HG02870 (cell line): ENCODE results near the gene CHRNA7.
A peak's percentile ranks its signal among the peaks of the same experiment; 100 is the strongest.

Experiments used
- ATAC-seq: cut with Tn5 transposase; IDR thresholded peaks from one replicate; pipeline ENCODE4 v1.9.1; 2021; ENCODE audit warnings: mild to moderate bottlenecking, moderate library complexity; ENCODE audit not compliant: unreplicated experiment

Gene CHRNA7

DNA sequence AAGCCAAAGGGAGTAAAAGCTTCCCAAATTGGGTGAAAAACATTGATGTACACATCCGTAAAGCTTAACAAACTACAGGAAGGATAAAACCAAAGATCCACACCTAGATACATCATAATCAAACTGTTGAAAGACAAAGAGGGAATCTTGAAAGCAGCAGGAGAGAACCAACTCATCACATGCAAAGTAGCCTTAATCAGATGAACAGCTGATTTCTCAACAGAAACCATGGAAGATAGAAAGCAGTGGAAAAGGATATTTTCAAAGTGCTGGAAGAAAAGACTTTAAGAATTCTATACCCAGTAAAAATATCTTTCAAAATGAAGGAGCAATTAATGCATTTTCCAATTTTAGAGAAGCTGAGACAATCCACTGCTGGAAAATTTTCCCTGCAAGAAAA, 36.8 kb downstream of the CHRNA7 start:
- no peak for ATAC-seq

DNA sequence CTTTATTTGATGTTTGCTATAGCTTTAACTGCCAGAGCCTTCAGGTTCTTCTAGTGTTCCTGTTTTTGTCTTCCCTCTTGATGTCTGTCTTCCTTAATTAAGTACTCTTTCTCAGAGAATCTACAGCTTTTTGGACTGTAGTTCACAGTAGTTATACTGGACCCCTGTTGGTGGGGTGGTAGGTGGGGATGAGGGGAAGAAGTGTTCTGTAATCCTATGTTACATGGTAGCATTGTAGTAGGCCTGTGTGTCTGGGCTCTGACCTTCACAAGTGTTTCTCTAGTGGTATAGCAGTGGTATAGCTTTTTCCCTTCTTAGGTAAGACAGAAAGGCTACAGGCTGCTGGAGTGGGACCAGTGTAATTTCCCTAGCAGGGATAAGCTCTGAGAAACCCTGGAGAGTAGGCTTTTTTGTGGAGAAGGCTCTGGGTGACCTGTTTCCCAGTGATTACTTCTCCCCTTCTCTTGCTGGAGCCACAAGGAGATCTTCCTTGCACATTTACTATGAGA, 59.6 kb downstream of the CHRNA7 start:
- no peak for ATAC-seq

DNA sequence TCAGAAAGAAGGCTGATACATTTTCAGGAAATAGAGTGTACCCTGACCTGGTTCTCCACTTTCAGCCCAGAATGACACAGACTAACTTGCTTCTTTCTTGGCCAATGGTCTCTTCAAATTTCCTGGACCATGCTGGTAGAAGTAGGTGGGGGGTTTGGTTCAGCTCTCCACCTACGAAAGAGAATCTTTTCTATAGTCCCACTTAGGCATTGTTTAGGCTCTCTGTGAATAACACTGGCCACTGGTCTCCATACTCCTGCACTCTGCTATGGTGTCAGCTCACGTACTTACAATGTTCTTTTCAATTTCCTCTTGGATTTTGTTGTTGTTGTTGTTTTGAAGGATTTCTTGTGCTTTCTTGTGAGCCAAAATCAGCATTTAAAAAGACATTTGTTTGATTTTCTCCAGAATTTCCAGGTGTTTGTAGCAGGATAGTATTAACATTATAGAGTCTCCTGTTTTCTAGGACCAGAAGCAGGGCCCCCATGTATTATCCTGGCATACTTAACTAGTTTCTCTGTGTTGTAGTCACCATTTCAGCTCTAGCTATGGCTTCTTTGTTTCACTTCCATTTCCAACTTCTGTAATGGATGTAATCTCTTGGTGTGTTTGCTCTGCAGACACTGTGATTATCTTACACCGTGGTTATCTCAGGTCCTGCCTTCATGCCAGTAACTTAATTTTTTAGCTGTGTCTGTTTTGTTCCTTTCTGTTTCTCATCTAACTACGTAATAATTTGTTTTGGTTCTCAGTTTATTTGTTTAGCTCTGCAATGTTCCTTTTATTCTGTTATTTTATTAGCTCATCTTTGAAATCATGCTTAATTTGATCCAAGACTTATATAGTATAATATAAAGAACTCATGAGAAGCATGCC, 61.4 kb downstream of the CHRNA7 start:
- no peak for ATAC-seq

DNA sequence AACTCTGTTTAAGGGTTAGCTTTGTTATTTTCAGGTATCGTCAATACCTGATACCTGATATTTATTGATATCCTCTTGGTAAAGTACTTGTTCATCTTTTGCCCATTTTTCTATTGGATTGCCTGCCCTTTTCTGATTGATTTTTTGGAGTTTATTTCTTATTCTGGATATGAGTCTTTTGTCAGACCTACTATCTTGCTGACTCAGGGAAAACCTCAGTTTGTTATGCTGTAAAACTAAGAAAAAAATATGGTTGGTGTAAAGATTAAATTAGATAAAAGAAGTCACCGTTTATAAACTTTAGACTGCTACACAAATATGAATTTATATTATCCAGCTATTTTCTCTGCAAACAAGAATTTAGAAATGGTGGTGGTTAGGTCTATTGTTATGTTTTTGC, 65.9 kb downstream of the CHRNA7 start:
- ATAC-seq, result no peak

DNA sequence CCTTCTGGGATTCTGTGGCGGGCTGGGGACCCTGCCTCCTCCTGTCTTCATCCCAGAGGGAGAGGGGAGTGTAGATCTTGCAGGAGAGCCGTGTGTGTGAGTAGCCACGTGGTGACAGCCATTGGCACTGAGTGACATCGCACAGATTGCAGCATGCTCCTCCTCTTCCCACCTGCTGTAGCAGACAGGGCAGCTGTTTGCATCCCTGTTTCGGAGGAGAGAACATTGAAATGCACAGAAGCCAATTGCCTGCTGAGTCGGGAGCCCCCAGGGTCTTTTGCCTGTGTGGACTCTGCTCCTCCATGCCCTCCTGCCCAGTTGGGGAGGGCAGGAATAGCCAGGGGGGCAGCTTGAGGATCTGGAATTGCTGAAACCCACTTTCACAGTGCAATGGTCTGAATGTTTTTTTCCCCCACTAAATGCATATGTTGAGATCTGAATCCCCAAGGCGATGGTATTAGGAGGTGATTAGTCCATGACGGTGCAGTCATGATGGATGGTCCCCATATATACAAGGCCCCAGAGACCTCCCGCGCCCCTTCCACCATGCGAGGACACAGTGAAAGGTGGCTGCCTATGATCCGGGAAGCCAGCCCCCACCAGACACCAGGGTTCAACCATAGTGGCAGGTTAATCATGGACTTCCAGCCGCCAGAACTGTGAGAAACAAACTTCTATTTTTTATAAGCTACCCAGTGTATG, 66.8 kb downstream of the CHRNA7 start:
- no peak for ATAC-seq

DNA sequence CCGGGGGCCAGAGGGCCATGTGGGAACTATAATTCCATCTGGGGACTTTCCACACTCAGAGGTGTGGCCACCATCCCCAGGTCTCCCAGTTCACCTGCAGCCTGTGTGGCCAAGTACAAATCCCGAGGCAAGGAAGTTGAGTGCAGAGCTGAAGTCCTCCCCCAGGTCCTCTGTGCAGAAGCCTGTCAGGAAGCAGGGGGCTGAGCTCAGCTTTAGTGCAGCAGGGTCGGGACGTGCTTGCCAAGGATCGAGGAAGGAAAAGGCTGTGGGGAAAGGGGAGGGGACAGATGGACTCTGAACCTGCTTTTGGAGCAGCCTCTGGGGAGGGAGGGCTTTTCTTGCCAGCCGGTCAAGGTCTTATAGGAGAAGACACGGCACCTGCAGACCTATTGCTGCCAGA, 67.7 kb downstream of the CHRNA7 start:
- no peak for ATAC-seq

DNA sequence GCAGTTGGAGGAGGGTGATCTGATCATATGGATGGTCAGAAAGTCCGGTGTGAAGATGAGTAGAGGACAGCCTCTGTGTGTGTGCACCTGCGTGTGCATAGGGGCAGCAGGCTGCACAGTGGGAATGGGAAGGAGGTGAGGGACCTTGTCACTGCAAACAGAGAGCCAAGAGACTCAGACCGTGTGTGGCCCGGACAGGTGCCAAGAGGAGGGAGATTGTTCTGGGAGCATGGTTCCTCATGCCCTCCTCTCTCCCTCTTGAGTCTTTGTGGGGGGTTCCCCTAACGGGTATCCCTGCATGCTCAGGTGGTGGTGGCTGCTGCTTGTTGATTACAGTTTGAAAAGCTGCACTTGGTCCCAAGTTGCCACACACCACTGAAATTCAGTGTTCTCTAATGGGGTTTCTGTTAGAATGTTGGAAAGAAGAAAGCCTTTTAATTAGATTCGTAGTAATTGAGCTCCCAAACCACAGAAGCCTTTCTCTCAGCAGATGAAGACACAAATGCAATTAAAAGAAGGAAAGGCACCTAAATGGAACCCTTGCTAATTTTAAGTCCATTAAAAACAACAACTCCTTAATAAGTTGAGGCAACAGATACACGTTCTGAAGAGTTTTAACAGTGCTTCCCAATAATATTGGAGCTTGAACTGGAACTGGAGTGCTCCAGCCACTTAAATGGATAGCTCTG, 68.9 kb downstream of the CHRNA7 start:
- no peak for ATAC-seq

DNA sequence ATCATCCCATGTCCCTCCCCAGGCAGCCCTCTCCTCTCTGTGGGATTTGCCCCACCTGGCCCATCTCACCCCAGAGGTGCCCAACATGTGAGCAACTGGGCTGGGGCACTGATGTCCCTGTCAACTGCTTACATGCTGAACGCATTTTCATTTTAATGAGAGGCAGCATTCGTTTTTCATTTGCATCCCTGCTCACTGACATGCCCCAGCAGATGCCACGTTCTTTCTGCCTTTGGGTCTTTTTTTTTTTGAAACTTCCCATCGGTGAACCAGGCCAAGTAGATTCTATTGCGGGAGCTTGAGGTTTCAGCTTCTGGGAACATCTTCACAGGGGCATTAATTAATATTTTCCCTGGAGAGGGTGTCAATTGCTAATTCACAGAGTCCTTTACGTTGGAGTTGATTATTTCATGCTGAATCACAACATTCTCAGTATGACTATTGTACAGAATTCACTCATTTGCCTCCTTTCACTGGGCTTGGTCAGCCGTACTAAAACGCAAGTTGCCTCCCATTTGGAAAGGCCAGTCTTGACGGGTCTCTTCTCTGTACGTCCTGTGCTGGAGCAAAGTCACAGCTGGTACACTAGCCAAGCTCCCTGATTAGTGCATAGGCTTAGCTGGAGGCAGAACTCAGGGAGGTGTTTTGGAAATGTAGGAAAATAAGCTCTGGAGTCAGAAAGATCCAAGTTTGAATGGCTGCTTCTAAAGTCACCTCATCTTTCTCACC, 69.8 kb downstream of the CHRNA7 start:
- ATAC-seq, result peak; percentile 71

DNA sequence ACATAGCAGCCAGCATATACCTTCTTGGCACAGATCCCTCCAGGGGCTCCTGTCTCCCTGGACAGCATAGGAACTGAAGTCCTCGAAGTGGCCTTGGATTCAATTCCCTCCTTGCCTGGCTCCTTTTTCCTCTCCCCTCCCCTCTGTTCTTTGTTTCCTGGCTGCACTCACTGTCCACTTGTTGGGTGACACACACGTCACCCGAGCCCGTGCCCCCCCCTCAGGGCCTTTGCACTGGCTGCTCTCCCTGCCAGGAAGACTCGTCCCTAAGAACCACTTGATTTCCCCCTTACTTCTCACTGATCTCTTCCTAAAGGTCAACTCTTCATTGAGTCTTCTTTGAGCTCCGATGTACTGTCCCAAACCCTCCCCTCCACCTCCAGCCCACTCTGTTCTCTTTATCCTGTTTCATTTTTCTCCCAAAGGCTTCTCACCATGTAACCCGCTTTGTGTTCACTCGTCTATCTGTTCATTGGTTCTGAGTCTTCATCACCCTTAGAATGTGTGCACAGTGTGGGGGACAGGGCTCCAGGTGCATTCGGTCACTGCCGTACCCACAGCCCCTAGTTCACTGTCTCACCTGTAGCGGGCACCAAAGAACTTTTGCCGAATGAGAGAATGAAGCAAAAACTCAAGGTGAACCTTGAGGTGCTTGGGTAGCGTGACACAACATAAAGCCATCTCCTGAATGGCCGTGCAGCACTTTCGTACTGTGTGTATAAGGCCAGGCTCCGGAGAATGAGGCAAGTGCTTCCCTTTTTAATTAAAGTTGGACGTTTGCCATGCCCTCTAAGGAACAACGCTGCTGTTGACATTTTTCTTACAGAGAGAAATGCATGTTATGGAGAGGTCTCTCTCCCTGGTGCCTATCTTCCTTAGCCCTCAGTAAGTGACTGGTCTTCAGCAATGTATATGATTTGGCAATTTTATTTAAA, 74.0 kb downstream of the CHRNA7 start:
- no peak for ATAC-seq

DNA sequence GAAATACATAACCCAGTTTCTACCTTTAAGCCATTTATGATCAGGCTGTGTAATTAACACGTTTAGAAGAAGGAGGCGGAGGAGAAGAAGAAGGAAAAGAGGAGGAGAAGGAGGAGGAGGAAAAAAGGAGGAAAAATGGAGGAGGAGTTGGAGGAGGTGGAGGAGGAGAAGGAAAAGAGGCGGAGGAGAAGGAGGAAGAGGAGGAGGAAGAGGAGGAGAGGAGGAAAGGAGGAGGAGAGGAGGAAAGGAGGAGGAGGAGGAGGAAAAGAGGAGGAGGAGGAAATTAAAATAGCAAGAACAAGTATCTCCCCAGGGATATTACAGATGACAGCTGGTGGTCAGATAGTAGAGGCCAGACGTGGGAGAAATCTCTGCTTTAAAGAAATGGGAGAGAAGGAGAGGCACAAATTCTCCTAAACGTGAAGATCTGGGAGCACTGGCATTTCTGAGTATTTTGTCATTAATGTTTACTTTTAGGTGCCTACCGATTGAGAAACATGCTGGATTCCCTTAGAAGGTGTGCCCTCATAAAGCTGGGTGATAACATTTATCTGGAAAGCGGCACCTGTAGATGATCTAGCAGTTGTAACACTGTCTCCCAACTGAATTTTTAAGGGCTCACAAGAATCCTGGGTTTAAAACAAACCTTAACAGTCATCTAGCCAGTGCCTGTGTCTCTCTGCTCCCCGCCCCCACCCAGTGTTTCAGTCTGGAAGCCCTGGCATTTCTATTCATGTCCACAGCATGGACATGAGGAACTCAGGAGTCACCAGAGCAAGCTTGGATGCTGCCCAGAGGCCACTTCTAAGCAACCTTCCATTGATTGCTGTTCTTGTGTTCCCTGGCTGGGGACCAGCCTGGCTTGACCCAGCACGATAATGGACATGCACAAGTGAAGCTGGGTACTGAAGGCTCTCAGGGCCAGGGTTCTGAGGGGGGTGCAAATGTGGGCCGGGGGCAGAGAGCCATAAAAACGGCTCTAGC, 75.2 kb downstream of the CHRNA7 start:
- no peak for ATAC-seq

DNA sequence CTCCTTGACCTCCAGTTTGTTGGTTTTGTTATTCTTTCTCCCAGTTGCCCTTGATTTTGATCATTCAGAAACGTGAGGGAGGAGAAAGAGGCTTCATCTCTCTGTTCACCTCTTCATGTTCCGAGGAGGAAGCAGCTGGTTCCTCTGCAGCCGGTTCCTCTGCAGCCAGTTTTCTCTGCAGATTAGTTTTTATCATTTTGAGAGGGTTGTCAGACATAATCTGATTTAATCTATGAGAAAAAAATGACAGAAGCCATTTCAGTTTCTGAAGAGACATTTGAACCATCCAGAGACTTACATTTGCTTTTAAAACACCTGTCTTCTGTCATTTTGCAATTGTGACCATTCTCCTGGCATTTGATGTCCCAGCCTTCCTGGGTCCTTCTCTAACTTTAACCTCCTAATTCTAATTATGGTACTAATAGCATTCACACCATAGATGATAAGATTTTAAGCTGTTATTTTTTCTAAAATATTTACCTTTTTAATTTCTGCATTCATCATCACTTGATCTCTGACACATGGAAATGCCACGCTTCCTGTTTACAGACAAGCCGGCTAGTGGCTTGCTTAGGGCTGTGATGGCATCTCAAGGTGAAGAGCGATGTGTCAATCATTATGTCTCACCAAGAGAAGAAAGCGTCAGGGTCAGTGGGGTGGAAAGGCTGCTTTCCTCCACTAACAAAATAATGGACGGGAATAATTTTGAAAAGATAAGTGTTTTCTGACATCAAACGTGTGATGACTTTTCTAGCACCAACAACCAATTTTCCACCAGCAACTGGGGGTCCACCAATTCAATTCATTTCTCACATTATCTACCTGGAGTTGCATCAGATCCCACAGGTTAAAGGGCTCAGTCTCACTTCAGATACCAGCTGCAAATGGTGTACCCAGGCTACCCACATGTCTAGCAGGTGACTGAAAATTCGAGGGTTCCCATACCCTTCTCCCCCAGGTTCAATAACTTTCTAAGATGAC, 76.4 kb downstream of the CHRNA7 start:
- ATAC-seq, result no peak

DNA sequence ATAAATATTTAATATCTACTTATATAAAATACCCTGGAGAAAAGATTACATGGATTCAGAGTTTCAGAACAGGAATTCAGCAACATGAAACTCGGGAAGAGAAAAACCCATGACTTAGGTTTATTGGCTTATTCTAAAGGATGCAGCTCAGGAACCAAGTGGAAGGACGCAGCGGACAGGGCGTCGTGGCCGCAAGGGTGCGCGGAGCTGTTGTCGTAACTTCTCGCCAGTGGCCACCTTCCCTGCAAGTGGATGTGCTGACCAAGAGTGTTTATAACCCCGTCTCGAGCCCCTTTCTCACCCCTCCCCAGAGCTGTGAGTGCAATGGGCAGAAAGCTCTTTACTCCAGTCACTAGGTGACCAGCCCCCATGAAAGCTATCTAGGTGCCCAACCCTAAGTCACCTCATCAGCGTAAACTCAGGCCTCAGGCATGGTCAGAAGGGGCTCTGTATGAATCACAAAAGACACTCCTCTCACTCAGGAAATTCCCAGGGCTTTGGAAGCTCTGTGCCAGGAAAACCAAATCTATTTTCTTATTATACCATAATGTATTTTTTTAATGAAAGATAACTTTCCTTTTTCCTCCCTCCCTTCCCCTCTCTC, 77.3 kb downstream of the CHRNA7 start:
- ATAC-seq, result no peak

DNA sequence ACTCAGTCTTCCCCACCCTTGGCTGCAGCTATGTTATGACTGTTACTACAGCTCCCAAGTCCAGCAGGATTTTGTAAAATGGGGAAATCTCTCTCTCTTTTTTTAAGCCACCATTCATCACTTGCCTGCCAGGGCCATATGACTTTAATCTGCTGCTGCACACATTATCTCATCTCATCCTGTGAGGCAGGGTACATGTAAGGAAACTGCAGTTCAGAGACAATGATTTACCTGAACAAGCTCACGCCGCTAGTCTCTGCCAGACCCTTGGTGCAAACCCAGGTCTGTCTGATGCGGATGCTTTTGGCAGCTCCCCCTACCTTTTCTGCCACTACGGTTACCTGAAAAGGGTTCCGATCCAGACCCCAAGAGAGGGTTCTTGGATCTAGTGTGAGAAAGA, 78.3 kb downstream of the CHRNA7 start:
- no peak for ATAC-seq

DNA sequence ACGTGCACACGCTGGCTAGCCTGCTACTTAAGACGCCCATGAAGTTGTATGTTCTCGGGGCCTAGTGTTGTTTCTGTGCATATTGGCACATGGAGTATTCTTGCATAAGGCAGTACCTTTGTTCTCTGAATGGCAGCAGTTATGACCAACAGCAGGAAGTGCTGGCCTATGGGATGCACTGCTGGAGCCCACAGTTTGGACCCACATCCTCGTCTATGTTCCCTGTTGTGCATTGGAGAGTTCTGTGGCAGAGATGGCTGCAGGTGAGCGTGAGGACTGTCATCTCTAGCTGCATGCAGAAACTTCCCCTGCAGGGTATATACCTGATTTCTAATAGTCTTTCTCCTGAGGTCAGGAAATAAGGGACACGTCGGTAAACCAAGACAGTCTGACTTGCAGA, 81.8 kb downstream of the CHRNA7 start:
- ATAC-seq, result no peak

DNA sequence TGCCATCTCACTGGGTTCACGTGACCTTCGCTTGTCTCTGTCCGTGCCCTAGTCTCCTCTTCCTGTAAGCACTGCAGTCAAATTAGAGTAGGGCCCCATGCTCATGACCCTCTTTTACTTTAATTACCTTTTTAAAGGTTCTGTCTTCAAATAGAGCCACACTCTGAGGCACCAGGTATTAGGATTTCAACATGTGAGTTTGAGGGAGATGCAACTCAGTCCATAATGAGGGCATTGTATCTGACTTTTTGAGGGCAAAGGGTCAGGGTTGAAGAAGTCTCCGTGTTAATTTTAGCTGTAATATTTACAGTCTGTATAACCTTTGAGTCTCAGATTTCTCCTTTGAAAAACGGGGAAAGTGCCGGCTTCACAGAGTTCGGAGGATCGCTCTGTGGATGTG, 82.9 kb downstream of the CHRNA7 start:
- ATAC-seq, result no peak

DNA sequence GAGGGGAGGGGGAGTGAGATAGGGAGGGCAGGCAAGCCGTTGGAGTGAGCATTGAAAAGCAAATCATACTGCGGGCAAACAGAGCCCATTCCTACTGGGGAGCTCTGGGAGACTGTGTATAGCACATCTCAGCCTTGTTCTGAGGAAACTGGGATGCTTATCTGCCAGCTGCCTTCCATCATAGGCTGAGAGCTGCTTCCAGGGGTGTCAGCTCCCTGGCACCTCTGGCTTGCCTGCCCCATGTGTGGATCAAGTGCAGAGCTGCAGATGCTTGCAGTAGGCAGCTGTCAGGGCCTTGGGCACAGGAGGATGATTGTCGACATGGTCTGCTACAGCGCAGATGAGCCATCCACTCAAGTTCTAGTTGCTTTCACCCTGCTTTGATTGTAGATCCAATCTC, 86.8 kb downstream of the CHRNA7 start:
- ATAC-seq, result no peak

DNA sequence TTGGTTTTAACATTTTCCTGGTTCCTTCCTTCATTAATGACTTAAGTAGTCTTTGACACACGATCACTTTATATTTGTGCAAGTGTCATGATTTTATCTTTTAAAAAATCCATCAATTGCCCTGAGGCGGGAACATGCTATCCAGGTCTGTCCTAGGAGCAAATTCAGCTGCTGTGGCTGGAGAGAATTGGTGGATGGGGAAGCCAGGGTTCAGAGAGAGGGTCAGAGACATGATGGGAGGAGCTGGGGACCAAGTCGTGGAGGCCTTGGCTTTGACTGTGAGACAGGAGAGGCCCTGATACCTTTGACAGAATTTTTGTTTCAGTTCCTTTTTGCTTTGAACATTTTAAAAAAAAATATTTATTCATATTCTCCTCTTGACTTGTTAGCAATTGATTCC, 89.0 kb downstream of the CHRNA7 start:
- no peak for ATAC-seq
